SK-N-DZ (cell line): ENCODE data around the gene EPG5.

Experiments used
- DNase-seq: peaks from one replicate; pipeline ENCODE4 v3.0.0-alpha.2; 2015; ENCODE audit warnings: low spot score
- small RNA-seq, 2 experiments: library from RNA; depleted of rRNA; stranded (forward); fragments of <200 nt; gene quantifications; one replicate each; pipeline ENCODE3, GENCODE V24; 2014

Gene EPG5

DNA sequence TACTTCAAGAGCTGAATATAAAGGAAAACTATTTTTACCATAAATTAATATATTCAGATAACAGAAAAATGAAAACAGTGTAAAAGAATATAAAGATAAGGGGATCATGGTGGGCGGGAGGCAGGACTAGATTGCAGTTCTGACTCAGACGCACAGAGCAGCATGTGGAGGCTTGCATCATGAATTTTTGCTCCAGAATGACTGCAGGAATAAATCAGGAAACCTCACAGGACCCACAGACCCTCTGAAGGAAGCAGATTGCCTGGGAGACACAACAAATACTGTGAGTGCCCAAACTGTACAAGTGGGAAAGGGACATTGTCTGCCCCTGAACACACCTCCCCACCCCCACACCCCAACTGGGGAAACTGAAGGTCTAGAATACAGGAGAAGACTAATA is 160.9 kb downstream of the EPG5 start:
- DNase-seq, result no peak

DNA sequence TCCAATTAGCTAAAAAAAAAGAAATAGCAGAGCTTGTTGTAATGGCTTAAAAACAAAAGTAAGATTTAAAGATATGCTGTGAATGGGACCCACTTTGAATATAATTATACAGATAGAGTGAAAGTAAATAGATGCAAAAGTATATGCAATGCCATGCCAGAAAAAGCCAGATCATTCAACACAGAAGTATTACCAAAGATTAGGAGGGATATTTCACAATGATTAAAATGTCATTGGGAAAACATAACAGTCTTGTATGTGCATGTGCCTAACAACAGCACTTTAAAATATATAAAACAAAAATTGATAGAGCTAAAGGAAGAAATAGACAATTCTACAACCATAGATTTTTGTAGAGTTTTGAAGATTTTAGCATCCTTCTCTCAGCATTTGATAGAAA is 161.6 kb downstream of the EPG5 start:
- no peak for DNase-seq

DNA sequence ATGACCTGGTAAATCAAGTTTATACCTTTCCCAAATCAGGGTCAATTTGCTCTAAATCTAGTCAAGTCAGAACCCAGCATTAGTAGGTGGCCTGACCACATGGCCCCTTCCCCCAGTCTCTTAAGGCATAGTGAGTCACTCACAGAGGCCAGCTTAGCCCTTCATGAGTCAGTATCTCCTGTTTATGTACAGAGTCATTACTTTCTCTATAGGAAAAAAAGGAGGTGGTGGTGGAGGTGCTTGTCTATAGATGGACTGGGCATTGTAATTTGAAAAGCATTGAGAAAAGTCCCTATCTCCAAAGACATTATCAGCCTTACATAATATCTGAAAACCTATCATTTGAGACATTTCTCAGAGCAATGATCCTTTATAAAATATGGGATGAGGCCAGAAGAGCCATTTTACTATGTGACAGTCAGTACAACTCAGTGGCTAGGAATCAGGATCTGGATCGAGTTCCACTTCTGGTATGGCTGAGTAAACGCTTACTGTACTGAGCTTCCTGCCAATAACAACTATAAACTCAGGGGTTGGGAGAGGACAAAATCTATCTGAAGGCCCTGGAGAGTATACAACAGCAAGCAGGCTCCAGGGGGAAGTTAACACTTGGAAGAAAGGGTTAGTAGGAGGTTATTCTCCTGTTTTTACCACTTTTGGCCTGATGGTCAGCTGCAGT is 164.2 kb downstream of the EPG5 start:
- no peak for DNase-seq

DNA sequence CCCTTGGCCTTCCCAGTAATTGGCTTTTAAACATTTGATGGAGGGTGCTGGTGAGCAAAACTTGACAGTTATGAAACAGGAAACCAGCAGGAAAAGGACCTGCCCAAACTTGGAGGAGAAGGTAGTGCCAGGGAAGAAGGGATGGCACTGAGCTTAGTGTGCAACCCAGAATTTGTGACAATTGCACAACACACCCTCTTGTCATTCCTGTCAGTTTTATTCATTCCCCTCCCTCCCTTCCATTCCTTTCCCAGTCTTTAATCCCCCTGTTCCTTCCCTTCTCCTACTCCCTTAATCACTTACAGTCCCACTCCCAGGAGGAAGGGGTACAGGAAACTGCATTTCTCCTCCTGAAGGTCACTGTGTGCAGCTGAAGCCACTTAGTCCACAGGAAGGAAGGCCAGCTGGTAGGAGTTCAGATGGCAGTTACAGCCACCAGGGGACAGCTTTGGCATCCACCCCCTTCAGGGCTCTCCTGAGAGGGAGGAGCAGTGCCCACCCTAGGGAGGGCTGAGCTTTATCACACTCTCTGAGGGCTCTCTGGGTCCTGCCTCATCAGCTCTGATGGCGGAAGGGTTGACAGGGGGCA is 165.6 kb downstream of the EPG5 start:
- no peak for DNase-seq

Small RNAs within 50 kb of the gene (small RNA-seq; reads per million reads assigned to genes)
- gene RN7SKP26, result 0 reads per million in 2 experiments
